ENCODE measurements around the gene PIGU.

PIGU gene

DNA sequence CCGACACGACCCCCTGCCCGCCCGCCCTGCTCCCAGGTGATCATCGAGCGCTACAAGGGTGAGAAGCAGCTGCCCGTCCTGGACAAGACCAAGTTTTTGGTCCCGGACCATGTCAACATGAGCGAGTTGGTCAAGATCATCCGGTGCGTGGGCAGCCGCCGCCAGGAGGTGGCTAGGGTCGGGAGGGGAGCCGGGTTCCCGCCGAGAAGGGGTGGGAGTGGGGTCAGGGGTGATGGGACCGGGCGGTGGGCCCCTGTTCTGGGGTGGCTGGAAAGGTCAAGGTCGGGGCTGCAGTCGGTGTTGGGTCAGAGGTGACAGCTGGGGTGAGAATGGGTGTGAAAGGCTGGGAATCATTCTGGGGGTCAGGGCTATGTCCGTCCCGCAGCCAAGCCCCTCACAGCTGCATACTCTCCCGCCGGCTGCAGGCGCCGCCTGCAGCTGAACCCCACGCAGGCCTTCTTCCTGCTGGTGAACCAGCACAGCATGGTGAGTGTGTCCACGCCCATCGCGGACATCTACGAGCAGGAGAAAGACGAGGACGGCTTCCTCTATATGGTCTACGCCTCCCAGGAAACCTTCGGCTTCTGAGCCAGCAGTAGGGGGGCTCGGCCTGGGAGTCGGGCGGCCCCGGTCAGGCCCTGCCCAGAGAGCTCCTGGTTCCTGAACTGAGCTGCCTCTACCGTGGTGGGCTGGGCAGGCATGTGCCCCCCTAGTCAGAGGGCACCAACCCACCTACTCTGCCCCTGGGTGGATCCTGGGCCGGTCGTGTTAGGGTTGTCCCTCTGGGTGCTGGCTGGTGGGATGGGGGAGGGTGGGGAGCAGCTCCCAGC, 117.4 kb downstream of the PIGU start:
- no peak overlapping the region for H3K27ac ChIP-seq (replicated peaks)
- no peaks in the 10 kb centered on the region for H3K27me3 ChIP-seq (ENCODE audit: insufficient read depth, poor library complexity, severe bottlenecking)
- DNase-seq (ENCODE audit: low read depth in 1 of 2, low spot score in 1 of 2), result no peak
- H3K4me3 ChIP-seq (replicated peaks; ENCODE audit: insufficient read depth, low read length), result no peak overlapping the region
- TF ChIP-seq GABPA (IDR thresholded peaks at IDR 0.05; ENCODE audit: low read depth), result no peak
- TF ChIP-seq, protein P1, sequence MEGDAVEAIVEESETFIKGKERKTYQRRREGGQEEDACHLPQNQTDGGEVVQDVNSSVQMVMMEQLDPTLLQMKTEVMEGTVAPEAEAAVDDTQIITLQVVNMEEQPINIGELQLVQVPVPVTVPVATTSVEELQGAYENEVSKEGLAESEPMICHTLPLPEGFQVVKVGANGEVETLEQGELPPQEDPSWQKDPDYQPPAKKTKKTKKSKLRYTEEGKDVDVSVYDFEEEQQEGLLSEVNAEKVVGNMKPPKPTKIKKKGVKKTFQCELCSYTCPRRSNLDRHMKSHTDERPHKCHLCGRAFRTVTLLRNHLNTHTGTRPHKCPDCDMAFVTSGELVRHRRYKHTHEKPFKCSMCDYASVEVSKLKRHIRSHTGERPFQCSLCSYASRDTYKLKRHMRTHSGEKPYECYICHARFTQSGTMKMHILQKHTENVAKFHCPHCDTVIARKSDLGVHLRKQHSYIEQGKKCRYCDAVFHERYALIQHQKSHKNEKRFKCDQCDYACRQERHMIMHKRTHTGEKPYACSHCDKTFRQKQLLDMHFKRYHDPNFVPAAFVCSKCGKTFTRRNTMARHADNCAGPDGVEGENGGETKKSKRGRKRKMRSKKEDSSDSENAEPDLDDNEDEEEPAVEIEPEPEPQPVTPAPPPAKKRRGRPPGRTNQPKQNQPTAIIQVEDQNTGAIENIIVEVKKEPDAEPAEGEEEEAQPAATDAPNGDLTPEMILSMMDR (IDR thresholded peaks at IDR 0.05; ENCODE audit: insufficient read depth, low read length), result no peak
- no peak for TF ChIP-seq SPI1 (IDR thresholded peaks at IDR 0.05; ENCODE audit: borderline replicate concordance, low read depth)
- no peak for TF ChIP-seq POLR2AphosphoS5 (IDR thresholded peaks at IDR 0.05; ENCODE audit: low read depth)
- TF ChIP-seq, protein P2, sequence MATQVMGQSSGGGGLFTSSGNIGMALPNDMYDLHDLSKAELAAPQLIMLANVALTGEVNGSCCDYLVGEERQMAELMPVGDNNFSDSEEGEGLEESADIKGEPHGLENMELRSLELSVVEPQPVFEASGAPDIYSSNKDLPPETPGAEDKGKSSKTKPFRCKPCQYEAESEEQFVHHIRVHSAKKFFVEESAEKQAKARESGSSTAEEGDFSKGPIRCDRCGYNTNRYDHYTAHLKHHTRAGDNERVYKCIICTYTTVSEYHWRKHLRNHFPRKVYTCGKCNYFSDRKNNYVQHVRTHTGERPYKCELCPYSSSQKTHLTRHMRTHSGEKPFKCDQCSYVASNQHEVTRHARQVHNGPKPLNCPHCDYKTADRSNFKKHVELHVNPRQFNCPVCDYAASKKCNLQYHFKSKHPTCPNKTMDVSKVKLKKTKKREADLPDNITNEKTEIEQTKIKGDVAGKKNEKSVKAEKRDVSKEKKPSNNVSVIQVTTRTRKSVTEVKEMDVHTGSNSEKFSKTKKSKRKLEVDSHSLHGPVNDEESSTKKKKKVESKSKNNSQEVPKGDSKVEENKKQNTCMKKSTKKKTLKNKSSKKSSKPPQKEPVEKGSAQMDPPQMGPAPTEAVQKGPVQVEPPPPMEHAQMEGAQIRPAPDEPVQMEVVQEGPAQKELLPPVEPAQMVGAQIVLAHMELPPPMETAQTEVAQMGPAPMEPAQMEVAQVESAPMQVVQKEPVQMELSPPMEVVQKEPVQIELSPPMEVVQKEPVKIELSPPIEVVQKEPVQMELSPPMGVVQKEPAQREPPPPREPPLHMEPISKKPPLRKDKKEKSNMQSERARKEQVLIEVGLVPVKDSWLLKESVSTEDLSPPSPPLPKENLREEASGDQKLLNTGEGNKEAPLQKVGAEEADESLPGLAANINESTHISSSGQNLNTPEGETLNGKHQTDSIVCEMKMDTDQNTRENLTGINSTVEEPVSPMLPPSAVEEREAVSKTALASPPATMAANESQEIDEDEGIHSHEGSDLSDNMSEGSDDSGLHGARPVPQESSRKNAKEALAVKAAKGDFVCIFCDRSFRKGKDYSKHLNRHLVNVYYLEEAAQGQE (IDR thresholded peaks at IDR 0.05; ENCODE audit: insufficient replicate concordance, low read depth), result no peak

DNA sequence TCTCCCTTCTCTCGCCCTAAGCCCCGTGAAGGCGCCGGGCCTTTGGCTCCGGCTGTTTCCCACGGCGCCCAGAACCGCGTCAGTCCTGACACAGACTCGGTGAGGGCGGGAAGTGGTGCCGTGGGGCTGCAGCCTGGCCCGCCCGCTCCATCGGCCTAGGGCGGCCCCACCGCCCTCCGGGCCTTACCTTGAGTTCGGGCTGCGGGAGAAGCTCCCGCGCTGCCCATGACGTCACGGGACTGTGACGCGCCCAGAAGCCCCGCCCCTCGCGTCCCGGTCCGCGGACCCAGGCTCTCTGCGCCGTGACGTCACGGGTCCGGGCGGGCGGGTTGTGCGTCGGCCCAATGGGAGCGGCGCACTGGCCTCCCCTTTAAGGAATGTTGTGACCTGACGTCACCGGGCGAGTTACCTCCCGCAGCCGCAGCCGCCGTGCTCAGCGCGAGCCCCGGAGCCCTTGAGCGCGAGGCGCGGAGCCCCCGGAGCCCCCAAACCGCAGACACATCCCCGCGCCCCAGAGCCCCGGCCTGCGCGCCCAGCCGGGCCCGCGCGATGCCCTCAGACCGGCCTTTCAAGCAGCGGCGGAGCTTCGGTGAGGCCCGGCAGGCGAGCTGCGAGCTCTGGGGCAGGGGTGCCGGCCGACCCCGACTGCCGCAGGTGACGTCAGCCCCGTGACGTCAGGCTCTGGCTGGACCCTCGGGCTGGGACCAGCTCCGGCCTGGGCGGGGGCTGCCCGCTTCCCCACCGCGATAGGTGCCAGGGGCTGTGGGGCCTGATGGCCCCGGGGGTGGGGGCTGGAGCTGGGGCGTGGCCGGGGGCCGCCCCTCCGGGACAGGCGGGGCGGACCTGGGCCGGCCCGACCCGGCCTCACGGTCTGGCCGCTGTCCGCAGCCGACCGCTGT, 118.3 kb downstream of the PIGU start, which contains the start of gene MAP1LC3A:
Gene MAP1LC3A, plus strand, starts transcription at position 399 of the 899 bp plus-strand sequence. Its CDS starts 151 bp downstream, at position 550.
- H3K27ac ChIP-seq (replicated peaks), result no peak within 1 kb of the TSS
- DNase-seq (ENCODE audit: low read depth in 1 of 2, low spot score in 1 of 2), result peak; percentile 8 to 48
- TF ChIP-seq, protein P1 (IDR thresholded peaks at IDR 0.05; ENCODE audit: insufficient read depth, low read length), result no peak
- TF ChIP-seq GABPA (IDR thresholded peaks at IDR 0.05; ENCODE audit: low read depth) (no peak), POLR2AphosphoS5 (IDR thresholded peaks at IDR 0.05; ENCODE audit: low read depth) (no peak), SPI1 (IDR thresholded peaks at IDR 0.05; ENCODE audit: borderline replicate concordance, low read depth) (no peak)
- TF ChIP-seq, protein P2 (IDR thresholded peaks at IDR 0.05; ENCODE audit: insufficient replicate concordance, low read depth), result no peak
- peak within 1 kb of the TSS; percentile 21 for H3K4me3 ChIP-seq (replicated peaks; ENCODE audit: insufficient read depth, low read length)
- no peaks in the 10 kb centered on the region for H3K27me3 ChIP-seq (ENCODE audit: insufficient read depth, poor library complexity, severe bottlenecking)

DNA sequence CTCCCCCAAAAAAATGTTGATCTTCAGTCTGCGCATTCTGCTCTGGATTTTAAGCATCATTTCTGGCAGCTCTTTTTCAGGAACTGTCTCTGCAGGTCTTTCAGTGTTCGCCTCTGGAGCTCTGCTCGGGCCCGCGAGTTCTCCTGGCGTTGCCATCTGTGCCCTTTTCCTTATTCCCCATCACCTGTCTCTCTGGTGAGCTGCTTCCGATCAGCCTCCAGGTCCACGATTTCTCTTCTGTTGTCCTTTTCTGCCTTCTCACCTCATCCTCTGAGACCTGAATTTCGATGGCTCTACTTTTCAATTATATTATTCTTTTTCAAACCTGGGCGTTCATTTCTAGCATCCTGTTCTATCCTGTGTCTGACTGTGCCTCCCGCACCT, 119.0 kb downstream of the PIGU start:
- H3K27me3 ChIP-seq (ENCODE audit: insufficient read depth, poor library complexity, severe bottlenecking), result no peaks in the 10 kb centered on the region

More for the DNA sequence above, 119.0 kb downstream of the PIGU start:
- H3K27ac ChIP-seq (replicated peaks), result no peak overlapping the region
- TF ChIP-seq, protein P2 (IDR thresholded peaks at IDR 0.05; ENCODE audit: insufficient replicate concordance, low read depth), result no peak
- TF ChIP-seq POLR2AphosphoS5 (IDR thresholded peaks at IDR 0.05; ENCODE audit: low read depth), result no peak
- TF ChIP-seq, protein P1 (IDR thresholded peaks at IDR 0.05; ENCODE audit: insufficient read depth, low read length), result no peak
- no peak for TF ChIP-seq GABPA (IDR thresholded peaks at IDR 0.05; ENCODE audit: low read depth)
- H3K4me3 ChIP-seq (replicated peaks; ENCODE audit: insufficient read depth, low read length), result no peak overlapping the region; the same call in 1 of the 2 replicates
- no peak for DNase-seq (ENCODE audit: low read depth in 1 of 2, low spot score in 1 of 2)

Measured in HL-60 (cell line).